Embryonic facial prominence (tissue), 1 donor: ENCODE results near the gene SGSM2.

ENCODE experiments used
- DNase-seq: peaks from one replicate; pipeline ENCODE4 v3.0.0-alpha.2; 2016; ENCODE audit errors: extremely low spot score

SGSM2 gene

GRCh38 chr17:2369551-2370210, 32.4 kb downstream of the SGSM2 start:
- DNase-seq: no peak

- DNase-seq: no peak
These were observed 32.9 kb downstream of the SGSM2 start for GRCh38 chr17:2370211-2370589.

GRCh38 chr17:2371183-2372130, 34.2 kb downstream of the SGSM2 start:
- no peak for DNase-seq

GRCh38 chr17:2372180-2372579, 34.9 kb downstream of the SGSM2 start:
- DNase-seq: no peak

GRCh38 chr17:2372681-2373080, 35.4 kb downstream of the SGSM2 start:
- no peak for DNase-seq

- no peak for DNase-seq
These were observed 35.9 kb downstream of the SGSM2 start for GRCh38 chr17:2373179-2373578.

GRCh38 chr17:2374549-2375285, 37.4 kb downstream of the SGSM2 start:
- no peak for DNase-seq

- no peak for DNase-seq
These were observed 38.1 kb downstream of the SGSM2 start for GRCh38 chr17:2375406-2375805.

GRCh38 chr17:2376107-2376506, 38.8 kb downstream of the SGSM2 start:
- no peak for DNase-seq

GRCh38 chr17:2377659-2378058, 40.4 kb downstream of the SGSM2 start:
- no peak for DNase-seq

- DNase-seq: no peak
These were observed 41.6 kb downstream of the SGSM2 start for GRCh38 chr17:2378905-2379304.

- DNase-seq: no peak
These were observed 42.4 kb downstream of the SGSM2 start for GRCh38 chr17:2379489-2380225.

GRCh38 chr17:2380226-2380922, 43.1 kb downstream of the SGSM2 start:
- no peak for DNase-seq

- DNase-seq: no peak
These were observed 43.8 kb downstream of the SGSM2 start for GRCh38 chr17:2380950-2381649.

GRCh38 chr17:2383628-2384167, 46.4 kb downstream of the SGSM2 start:
- DNase-seq: no peak

GRCh38 chr17:2384439-2385127, 47.3 kb downstream of the SGSM2 start:
- no peak for DNase-seq

GRCh38 chr17:2385240-2386210, 48.2 kb downstream of the SGSM2 start:
- DNase-seq: no peak

- no peak for DNase-seq
These were observed 49.2 kb downstream of the SGSM2 start for GRCh38 chr17:2386400-2387085.
